ENCODE measurements around the gene APC.
"Not testable (repeated sequence)": the region's sequence is repeated elsewhere in the genome, so short reads cannot be mapped to it uniquely, and the experiment has no call there.

The APC gene

DNA sequence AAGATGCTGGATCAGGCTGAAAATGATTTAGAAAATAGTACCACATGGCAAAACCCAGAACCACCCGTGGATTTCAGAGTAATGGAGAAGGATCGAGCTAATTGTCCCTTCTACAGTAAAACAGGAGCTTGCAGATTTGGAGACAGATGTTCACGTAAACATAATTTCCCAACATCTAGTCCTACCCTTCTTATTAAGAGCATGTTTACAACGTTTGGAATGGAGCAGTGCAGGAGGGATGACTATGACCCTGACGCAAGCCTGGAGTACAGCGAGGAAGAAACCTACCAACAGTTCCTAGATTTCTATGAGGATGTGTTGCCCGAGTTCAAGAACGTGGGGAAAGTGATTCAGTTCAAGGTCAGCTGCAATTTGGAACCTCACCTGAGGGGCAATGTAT lies 154.4 kb downstream of the APC start:
- not testable (repeated sequence) for FAIRE-seq; DNase-seq (ENCODE audit: insufficient read length, low spot score)

DNA sequence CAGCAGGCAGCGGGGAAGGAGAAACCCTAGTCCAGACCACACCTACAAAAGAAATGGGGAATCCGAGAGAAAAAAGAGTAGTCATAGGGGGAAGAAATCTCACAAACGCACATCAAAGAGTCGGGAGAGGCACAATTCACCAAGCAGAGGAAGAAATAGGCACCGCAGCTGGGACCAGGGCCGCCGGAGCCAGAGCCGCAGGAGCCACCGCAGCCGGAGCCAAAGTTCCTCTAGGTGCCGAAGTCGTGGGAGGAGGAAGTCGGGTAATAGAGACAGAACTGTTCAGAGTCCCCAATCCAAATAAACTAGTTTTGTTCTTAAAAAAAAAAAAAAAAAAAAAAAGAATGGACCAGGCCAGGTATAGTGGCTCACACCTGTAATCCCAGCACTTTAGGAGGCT lies 155.1 kb downstream of the APC start:
- FAIRE-seq (no peak), DNase-seq (ENCODE audit: insufficient read length, low spot score) (no peak)

DNA sequence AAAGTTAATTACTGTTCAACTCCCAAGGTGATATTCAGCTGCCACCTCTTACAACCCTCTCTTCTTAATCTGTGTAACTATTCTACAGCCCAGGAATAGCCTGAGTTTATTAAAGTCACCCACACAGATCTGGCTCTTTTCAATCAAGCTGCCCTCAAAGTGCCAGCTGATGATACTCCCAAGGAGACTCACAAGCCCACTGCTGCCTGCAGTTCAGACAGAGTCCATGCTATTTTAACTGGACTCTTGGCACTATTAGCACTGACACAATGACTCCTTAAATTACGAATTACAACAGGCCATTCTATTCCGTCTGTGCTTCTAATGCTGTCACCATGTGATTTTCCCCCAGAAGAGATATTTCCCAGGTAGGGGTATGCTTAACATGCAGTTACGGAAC lies 158.0 kb downstream of the APC start:
- DNase-seq (ENCODE audit: insufficient read length, low spot score) (no peak), FAIRE-seq (no peak)
